DMS 273 (cell line): Measurements from ENCODE around the gene MFSD12.

Experiments
- DNase-seq: peaks from one replicate; lab custom pipeline; 2025; ENCODE audit not compliant: unreplicated experiment; lab: John Stamatoyannopoulos, UW

Gene MFSD12

DNA sequence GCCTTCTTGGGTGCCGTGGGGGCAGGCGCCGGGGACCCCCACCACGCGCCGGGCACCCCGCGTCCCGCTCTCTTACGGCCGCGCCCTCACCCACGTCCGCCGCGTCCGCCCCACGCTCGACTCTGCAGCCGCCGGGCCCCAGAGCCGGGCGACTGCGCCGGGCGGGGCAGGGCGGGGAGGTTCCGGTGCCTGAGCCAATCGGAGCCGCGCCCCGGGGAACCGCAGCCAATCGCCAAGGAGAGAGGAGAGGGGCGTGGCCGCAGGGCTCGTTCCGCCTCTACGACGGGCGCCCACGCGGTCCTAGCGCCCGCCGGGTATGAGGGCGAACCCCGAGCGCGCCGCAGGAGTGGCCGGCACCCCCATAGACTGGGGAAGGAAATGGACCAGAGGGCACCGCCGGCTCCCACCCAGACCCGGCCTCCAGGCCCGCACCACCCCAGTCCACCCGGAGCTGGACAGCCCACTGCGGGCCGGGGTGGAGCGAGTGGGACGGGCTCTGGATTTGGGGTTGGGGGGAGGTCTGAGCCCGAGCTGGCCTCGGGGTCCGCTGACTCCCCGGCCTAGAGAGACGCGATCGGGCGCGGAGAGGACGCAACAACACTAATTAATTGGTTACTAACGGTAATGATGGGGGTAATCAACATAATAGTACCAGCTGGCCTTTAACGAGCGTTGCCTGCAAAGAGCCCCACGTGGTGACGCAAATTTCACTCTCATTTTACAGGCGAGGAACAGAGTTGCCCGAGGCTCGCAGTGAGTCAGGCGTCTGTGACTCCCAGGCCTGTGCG lies at the start of gene MFSD12:
Gene MFSD12, minus strand, starts transcription at position 126 of the 788 bp plus-strand sequence. CDS start 183 bp downstream, outside the sequence.
- DNase-seq = peak; percentile 98

DNA sequence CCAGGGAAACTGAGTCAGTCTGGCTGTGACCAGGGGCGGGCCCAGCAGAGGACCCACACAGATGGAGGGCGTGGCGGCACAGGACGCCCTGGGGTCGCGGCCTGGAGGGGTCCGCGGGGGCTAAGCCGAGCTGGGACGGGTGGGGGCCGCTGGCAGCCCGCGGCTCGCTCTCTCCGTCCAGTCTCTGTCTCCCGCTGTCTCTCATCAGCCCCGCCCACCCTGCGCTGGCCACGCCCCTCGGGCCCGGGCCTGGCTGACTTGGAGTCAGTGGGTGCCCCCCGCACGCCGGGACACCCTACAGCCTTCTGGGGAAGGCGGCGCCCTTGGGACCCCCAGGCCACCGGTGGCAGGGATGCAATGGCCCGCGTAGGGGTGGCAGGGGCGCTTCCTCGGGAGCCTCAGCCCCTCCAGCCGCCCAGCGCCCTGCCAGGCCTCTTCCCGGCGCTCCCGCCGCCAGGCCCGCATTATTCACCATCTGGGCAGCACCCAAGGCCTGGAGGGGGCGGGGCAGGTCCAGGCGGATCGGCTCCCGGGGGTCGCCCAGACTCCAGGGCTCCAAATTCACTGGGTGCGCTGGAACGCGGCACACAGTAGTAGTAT lies 49.4 kb upstream of the MFSD12 start, which contains the start of gene TBXA2R:
Gene TBXA2R, minus strand, starts transcription at position 186 of the 600 bp plus-strand sequence. CDS start 6,241 bp downstream, outside the sequence.
- peak; percentile 83 for DNase-seq

DNA sequence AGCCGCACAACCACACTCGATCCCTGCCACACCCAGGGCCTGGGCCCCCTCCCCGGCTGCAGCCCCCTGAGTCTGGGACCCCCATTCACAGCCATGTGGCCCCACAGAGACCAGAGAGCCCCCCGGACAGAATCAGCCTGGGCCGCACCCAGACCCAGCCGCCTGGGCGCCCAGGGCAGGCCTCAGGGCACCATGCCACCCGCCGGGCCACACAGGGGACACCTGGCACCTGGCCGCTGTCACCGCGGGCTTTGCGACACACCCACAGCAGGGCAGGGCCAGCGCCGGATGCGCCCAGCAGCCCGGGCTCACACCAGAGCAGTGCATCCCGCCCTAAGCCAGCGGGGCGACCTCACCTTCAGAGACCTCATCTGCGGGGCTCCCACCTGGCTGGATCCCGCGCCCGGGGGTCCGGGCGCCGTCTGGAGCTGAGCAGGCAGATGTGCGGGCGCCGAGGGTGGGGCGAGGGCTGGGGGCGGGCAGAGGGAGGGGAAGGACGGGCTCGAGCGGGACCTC lies 48.8 kb upstream of the MFSD12 start:
- no peak for DNase-seq

DNA sequence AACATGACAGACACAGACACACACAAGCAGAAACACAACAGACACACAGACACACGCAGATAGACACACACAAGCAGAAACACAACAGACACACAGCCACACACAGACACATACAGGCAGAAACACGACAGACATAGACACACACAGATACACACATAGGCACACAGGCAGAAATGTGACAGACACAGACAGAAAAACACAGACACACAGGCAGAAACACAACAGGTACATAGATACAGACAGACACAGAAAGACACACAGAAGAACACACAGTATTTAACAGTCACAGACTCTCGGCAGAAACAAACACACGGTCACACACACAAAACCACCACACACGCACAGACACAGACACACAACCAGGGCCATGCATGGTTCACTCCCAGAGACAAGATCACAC lies 48.4 kb upstream of the MFSD12 start:
- DNase-seq = no peak

DNA sequence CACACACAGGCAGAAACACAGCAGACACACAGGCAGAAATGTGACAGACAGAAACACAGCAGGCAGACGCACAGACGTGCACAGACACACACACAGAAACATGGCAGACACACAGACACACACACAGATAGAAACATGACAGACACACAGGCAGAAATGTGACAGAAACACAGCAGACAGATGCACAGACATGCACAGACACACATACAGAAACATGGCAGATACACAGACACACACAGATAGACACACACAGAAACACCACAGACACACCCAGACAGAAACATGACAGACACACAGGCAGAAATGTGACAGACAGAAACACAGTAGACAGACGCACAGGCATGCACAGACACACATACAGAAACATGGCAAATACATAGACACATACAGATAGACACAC lies 48.0 kb upstream of the MFSD12 start:
- DNase-seq = no peak

DNA sequence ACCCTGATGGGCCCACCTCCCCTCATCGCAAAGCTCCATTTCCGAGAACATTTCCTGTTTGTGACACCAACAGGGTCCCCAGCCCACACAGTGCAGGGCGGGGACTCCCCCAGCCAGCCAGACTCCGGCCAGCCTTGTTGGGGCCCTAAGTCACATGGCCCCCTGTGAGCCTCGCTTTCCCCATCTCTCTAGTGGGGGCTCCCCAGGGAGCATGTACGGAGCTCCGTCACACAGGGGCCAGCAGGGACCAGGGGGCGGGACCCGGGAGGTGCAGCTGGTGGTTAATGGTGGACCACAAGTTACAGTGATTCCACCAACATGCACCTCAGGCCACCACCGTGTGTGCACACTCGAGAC lies 47.6 kb upstream of the MFSD12 start:
- DNase-seq = no peak

DNA sequence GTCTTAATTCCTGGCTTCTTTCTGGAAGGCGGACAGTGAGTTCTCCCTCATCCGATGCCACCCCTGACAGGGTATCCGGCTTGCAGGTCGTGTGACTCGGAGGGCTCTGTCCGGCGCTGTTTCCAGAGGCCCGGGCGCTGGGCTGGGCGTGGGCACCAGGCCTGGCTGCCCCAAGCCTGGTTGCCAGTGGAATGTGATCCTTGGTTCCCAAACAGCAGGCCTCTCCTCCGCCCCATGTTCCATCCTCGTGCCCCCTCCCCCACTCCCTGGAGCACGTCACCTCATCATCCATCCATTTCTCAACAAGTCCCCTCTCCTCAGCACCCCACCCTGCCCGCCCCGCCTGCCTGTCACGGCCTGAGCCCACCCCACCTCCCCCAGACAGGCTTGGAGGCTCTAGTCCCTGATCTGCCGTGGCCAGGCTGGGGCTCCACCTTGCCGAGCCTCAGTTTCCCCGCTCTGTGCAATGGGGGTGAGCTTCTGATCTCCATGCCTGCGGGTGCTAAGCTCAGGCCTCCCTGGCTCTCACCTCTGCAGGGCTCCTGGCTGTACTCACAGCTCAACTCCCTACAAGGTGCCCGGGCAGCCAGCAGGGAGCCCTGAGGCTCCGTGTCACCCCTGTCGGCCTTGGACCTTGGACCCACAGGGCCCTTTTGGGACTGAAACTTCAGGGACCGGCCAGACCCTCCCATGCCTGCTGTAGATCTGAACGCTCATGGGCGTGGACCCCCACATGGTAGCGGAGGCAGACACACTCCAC lies 47.0 kb upstream of the MFSD12 start:
- DNase-seq = no peak

DNA sequence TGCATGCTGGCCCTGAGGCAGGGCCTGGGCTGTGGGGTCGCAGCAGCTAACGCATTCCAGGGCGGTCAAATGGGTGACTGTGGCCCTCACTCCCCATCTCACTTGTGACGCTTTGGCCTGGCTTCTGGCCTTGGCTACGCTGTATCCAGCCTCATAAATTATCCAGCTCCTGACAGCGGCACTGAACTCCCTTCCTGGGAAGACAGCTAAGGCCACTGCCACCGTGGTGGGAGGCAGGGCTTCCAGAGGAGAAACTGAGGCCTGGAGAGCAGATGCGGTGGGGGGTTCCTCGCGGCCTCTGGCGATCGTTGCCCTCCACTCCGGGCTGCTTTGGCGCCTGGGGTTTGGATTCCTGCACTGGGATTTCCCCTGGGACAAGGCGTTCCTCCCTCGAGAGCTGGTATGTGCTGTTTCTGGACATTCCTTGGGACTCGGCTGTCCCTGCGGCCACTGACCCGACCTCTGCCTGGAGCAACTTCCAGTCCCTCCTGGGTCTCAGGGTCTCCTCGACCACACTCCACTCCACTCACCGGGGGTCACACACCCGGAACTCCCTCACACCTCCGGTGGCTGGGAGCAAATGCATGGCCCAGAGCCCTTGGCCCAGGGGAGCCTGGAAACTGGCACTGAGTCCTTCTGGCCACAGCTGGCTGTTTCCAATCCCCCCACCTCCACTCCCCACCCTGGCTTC lies 45.9 kb upstream of the MFSD12 start:
- DNase-seq = peak; percentile 44

DNA sequence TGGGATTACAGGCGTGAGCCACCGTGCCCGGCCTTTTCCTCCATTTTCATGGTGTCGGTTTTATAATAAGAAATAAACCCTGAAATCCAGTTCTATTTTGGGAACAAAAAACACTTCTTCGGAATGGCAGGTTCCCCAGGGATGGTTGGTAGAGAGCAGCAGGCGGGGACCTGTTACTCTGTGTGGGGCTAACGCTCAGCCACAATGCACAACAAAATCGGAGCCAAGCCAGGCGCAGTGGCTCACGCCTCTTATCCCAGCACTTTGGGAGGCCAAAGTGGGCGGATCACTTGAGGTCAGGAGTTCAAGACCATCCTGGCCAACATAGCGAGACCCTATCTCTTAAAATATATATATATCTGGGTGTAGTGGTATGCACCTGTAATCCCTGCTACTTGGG lies 43.6 kb upstream of the MFSD12 start:
- DNase-seq = no peak

DNA sequence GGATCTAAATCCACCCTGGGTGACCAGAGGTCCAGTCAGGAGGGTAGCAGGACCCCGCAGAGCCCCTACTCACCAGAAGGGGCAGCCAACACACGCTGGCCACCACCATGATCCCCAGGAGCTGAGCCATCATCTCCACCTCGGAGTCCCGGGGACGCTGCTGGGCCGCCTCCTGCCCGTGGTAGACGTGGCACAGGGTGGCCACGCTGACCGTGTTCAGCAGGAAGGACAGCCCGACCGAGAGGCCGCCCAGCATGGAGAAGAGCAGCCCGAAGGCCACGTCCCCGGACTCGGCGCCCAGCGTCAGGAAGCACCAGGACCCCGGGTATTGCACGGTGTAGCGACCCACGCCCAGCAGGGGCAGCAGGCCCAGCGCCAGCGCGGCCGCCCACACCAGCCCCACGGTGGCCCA lies 42.4 kb upstream of the MFSD12 start:
- DNase-seq = no peak

DNA sequence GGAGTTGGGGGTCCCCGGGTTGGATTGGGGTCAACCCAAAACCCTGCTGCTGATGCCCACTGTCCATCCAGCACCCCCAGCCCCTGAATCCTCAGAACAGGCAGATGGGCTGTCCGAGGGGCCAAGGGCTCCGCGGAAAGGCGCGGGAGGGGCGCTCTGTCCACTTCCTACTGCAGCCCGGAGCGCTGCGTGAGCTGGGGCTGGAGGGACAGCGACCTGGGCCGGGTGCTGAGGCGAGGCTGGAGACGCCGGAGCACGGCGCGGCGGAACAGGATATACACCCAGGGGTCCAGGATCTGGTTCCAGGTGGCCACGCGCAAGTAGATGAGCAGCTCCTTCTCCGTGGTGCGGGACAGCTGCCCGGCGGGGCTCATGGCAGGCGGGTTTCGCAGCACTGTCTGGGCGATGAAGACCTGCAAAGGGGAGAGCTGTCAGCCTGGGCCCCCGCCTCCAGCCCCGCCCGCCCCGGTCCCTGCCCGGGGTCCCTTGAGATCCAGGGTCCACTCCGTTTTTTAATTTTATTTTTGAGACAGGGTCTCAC lies 38.2 kb upstream of the MFSD12 start:
- no peak for DNase-seq

DNA sequence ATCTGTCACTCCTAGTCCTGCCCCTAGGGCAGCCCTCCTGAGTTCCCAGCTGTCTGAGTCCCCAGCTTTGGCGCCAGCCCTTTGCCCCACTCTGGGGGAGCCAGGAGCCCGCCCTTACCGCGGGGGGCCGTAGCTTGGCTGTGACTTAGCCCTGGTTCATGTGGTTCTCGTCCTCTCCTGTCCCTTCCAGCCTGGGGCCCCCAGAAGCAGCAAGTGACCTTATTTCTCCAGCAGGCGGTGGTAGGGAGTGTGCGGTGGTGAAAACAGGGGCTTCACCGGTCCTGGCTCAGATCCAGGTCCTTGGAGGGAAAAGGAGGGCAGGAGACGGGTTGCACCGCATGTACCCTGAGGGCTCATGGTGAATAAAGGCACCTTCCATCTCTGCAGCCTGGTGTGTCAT lies 35.8 kb upstream of the MFSD12 start:
- DNase-seq = no peak

DNA sequence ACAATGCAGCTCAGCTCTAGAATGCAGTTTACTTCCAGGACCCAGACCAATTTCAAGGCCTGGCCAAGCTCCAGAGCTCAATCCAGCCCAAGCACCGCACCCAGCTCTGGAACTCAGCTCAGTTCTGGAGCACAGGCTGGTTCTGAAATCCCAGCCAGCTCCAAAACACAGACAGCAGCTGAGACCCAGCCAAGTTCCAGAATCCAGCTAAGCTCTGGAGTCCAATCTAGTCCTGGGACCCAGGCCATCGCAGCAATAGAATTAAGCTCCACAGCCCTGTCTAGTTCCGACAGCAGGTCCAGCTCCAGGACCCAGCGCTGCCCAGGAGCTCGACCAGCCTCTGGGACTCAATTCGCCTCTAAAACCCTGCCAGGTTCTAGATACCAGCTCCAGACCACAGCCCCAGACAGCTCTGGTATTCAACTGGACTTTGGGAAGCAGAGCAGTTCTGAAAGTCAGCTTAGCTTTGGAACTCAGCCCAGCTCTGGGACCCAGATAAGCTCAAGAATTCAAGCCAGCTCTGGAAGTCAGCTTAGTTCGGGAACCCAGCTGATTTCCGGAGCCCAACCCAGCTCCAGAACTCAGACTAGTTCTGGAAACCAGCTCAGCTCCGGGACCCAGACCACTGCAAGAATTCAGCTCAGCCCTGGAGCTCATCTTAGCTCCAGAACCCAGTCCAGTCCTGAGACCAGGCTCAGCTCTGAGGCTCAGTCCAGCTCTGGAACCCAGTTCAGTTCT lies 34.7 kb upstream of the MFSD12 start:
- DNase-seq = no peak

DNA sequence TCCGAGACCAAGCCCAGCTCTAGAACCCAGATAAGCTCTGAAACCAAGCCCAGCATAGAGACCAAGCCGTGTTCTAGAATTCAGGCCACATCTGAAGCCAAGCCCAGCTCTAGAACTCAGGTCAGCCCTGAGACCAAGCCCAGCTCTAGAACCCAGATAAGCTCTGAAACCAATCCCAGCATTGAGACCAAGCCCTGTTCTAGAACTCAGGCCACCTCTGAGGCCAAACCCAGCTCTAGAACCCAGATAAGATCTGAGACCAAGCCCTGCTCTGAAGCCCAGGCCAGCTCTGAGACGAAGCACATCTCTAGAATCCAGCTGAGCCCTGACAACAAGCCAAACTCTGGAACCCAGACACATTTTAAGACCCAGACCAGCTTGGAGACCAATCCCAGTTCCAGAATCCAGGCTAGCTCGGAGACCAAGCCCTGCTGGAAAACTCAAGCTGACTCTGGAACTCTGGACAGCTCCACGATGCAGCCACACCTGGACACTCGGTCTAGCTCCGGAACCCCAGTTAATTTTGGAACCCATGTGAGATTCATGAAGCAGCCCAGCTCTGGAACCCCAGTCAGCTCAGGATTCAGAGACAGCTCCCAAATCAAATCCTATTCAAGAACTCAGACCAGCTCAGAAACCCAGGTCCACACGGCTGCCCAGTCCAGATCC lies 33.7 kb upstream of the MFSD12 start:
- DNase-seq = no peak

DNA sequence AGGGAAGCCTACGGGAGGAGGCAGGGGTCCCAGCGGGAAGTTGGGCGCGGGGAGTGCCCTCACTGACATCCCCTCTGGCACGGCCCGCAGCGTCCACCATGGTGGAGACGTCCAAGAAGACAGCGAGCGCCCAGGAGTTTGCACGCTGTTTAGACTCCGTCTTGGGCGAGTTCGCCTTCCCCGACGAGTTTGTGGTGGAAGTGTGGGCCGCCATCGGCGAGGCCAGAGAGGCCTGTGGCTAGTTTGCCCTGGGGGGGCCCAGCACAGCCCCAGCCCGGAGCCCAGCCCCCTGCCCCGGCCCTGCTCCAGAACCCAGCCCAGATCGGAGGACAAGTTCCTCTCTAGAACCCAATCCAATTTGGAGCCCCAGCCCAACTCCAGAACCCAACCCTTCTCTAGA lies 32.6 kb upstream of the MFSD12 start:
- no peak for DNase-seq

DNA sequence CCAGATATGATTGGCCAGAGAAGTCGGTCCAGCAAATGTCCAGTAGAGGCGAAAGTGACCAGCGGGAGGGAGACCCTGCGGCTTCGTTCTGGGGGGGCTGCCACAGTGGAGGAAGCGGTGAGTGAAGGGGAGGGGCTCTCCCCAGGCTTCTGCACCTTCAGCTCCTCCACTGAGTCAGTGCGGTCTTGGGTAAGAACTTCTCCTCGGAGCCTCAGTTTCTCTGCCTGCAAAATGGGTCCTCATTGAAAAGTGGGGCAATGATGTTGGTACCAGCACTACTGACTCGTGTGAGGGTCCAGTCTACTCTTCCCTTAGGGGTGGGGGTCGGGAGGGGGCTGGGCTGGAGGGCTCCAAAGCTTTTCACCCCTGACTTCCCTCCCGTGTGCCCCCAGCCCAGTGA lies 32.1 kb upstream of the MFSD12 start:
- no peak for DNase-seq

DNA sequence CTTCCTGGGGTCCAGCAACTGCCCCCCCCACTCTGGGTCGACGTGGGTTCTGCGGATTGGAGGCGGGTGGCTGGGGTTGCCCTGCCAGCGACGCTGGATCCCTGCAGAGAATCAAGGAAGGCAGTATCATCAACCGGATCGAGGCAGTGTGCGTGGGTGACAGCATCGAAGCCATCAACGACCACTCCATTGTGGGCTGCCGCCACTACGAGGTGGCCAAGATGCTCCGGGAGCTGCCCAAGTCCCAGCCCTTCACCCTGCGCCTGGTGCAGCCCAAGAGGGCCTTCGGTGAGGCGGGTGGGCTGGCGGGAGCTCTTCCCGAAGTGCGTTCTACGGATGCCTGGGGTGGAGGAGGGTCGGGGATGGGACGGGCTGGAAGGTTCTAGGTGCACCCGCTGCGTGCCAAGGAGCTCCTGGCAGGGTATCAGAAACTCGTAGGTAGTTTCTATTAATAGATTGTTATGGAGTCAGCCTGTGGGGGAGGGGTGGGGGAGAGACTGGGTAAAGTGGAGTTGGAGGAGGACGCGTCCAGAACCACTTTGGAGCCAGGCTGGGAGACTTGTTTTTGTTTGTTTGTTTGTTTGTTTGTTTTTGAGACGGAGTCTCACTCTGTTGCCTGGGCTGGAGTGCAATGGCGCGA lies 29.4 kb upstream of the MFSD12 start:
- DNase-seq = peak; percentile 42

DNA sequence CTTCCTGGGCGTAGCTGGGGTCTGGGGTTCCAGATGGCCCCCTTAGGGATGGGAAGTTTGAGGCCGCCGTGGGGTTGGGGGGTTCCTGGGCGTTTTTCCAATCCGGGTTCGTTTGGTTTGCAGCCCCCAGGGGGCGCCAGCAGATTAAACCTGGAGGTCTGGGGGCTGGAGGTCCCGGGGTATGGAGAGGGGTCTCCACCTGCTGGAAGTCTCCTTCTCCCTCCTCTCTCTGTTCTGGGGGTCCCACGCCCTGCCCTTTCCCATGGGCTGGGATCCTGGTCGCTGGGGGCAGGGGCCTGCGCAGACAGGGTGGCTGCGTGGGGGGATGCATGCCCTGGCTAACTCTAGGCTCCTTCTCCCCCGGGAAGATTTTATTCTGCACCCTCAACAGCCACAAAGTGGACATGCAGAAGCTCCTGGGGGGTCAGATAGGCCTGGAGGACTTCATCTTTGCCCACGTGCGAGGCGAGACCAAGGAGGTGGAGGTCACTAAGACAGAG lies 28.8 kb upstream of the MFSD12 start:
- DNase-seq = peak; percentile 76
